ENCODE measurements around the gene MKNK2. TPM values are rescaled to one million over a fixed set of nuclear protein-coding genes. Genes with fewer than 3 reads are reported as not detected.

The MKNK2 gene
- total RNA-seq, 1 donor from 2014 or later, result 127 TPM

DNA sequence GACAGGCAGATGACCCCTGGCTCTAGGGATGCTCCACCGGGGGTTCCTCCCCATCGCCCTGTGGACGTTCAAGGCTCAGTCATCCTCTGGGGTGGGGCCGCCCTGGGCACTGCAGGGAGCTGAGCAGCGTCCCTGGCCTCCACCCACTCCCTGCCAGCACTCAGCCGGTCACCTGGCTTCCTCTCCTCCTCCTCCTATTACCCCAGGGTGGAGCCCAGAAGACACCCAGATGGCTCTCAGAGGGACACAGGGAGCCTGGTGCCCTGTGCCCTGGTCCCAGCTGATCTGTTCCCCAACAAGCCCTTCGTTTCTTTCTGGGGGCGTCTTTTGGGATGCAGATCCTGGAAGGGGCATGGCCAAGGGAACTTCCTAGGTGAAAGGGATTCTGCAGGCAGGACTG is 3.7 kb upstream of the MKNK2 start:
- no peaks in the 10 kb centered on the region for H3K36me3 Mint-ChIP-seq (ENCODE audit: low read depth)
- TF ChIP-seq, protein P1, sequence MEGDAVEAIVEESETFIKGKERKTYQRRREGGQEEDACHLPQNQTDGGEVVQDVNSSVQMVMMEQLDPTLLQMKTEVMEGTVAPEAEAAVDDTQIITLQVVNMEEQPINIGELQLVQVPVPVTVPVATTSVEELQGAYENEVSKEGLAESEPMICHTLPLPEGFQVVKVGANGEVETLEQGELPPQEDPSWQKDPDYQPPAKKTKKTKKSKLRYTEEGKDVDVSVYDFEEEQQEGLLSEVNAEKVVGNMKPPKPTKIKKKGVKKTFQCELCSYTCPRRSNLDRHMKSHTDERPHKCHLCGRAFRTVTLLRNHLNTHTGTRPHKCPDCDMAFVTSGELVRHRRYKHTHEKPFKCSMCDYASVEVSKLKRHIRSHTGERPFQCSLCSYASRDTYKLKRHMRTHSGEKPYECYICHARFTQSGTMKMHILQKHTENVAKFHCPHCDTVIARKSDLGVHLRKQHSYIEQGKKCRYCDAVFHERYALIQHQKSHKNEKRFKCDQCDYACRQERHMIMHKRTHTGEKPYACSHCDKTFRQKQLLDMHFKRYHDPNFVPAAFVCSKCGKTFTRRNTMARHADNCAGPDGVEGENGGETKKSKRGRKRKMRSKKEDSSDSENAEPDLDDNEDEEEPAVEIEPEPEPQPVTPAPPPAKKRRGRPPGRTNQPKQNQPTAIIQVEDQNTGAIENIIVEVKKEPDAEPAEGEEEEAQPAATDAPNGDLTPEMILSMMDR (IDR thresholded peaks at IDR 0.05), result no peak
- H3K9me3 Mint-ChIP-seq (ENCODE audit: low read depth), result no peaks in the 10 kb centered on the region
- H3K27ac Mint-ChIP-seq (ENCODE audit: unreplicated experiment), result no peak overlapping the region
- H3K27me3 Mint-ChIP-seq (ENCODE audit: low read depth), result no peaks in the 10 kb centered on the region
- peaks cover 25% of the 10 kb centered on the region for H3K4me1 Mint-ChIP-seq (ENCODE audit: low read depth)
- peak; percentile 88 for DNase-seq (ENCODE audit: low spot score)
- no peak overlapping the region for H3K4me3 Mint-ChIP-seq (ENCODE audit: unreplicated experiment)

DNA sequence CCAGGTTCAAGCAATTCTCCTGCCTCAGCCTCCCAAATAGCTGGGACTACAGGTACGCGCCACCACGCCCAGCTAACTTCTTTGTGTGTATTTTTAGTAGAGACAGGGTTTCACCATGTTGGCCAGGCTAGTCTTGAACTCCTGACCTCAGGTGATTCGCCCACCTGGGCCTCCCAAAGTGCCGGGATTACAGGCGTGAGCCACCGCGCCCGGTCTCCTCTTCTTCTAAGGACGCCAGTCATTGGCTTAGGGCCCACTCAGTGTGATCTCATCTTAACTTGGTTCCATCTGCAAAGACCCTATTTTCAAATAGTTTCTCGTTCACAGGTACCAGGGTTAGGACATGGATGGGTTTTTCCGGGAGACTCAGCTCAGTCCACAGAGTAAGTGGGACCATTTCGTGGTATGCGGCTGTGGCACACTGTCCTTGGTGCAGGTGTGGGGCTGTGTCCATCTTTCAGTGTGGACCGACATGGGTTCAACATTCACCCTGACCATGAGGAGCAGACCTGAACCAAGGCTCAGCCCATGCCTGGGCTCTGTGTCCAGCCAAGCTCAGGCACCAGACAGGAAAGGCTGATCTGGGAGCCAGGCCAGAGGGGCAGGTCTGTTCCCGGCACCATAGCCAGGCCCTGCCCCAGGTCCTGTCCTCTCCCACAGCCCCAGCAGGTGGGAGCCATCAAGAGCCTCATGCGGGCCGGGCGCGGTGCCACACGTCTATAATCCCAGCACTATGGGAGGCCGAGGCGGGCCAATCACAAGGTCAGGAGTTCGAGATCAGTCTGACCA is 2.8 kb upstream of the MKNK2 start:
- TF ChIP-seq, protein P1 (IDR thresholded peaks at IDR 0.05), result no peak
- no peak for DNase-seq (ENCODE audit: low spot score)
- Mint-ChIP-seq H3K4me1 (ENCODE audit: low read depth) (peaks cover 28% of the 10 kb centered on the region), H3K27me3 (ENCODE audit: low read depth) (no peaks in the 10 kb centered on the region), H3K4me3 (ENCODE audit: unreplicated experiment) (no peak overlapping the region), H3K27ac (ENCODE audit: unreplicated experiment) (no peak overlapping the region), H3K9me3 (ENCODE audit: low read depth) (no peaks in the 10 kb centered on the region), H3K36me3 (ENCODE audit: low read depth) (no peaks in the 10 kb centered on the region)

GRCh38 chr19:2051773-2052704 is 995 bp upstream of the MKNK2 start:
- TF ChIP-seq, protein P1 (IDR thresholded peaks at IDR 0.05), result no peak
- Mint-ChIP-seq H3K9me3 (ENCODE audit: low read depth) (no peaks in the 10 kb centered on the region), H3K27ac (ENCODE audit: unreplicated experiment) (peak overlapping the region; percentile 85), H3K4me3 (ENCODE audit: unreplicated experiment) (peak overlapping the region; percentile 44), H3K4me1 (ENCODE audit: low read depth) (peaks cover 44% of the 10 kb centered on the region), H3K36me3 (ENCODE audit: low read depth) (no peaks in the 10 kb centered on the region), H3K27me3 (ENCODE audit: low read depth) (no peaks in the 10 kb centered on the region)
- DNase-seq (ENCODE audit: low spot score), result no peak

DNA sequence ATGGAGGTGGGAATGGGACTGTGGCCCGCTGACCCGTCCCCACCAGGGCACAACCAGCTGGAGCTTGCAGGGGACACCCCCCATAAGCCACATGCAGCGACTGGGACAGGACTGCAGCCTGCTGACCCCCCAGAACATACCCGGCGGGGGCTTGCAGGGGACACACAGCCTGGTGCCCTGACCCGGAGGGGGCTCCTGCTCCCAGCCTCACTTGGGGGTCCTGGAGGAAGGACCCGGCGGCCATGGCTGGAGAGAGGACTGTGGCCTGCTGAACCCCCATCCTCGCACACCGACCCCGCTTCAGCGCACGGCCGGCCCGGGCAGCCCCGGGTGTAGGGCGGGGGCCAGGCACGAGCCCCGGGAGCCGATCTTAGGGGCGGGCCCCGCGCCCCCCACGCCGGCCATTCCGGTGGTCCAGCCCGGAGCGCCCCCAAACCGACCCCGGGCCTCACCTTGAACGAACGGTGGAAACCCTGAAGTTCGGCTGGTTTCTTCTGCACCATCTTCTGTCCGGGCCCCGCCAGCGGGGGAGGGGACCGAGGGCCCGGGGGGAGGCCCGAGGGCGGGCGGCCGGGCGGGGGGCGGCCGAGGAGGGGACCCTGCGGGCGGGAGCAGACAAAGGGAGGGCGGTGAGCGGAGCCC is 574 bp downstream of the MKNK2 start:
- peaks cover 40% of the 10 kb centered on the region for H3K4me1 Mint-ChIP-seq (ENCODE audit: low read depth)
- TF ChIP-seq, protein P1 (IDR thresholded peaks at IDR 0.05), result no peak
- no peak overlapping the region for H3K27ac Mint-ChIP-seq (ENCODE audit: unreplicated experiment)
- DNase-seq (ENCODE audit: low spot score), result peak; percentile 92
- H3K4me3 Mint-ChIP-seq (ENCODE audit: unreplicated experiment), result peak overlapping the region; percentile 79
- H3K27me3 Mint-ChIP-seq (ENCODE audit: low read depth), result no peaks in the 10 kb centered on the region
- no peaks in the 10 kb centered on the region for H3K9me3 Mint-ChIP-seq (ENCODE audit: low read depth)
- H3K36me3 Mint-ChIP-seq (ENCODE audit: low read depth), result no peaks in the 10 kb centered on the region

Measured in chondrocyte (in vitro differentiated cells).